B cell (primary cell): ENCODE measurements around the gene MTMR8.

Experiments used
- EZH2 ChIP-seq: IDR thresholded peaks from 2 replicates; pipeline ENCODE4 v1.6.1; 2012; ENCODE audit warnings: borderline replicate concordance, low read depth, mild to moderate bottlenecking, moderate library complexity, low read length; ENCODE audit not compliant: insufficient read depth, poor library complexity, severe bottlenecking
- TF ChIP-seq, protein P1 (sequence below): fragments of 200-600 bp; IDR thresholded peaks from one replicate; pipeline ENCODE4 v1.8.0; 2022; ENCODE audit warnings: antibody characterized with exemption, mild to moderate bottlenecking

DNA sequence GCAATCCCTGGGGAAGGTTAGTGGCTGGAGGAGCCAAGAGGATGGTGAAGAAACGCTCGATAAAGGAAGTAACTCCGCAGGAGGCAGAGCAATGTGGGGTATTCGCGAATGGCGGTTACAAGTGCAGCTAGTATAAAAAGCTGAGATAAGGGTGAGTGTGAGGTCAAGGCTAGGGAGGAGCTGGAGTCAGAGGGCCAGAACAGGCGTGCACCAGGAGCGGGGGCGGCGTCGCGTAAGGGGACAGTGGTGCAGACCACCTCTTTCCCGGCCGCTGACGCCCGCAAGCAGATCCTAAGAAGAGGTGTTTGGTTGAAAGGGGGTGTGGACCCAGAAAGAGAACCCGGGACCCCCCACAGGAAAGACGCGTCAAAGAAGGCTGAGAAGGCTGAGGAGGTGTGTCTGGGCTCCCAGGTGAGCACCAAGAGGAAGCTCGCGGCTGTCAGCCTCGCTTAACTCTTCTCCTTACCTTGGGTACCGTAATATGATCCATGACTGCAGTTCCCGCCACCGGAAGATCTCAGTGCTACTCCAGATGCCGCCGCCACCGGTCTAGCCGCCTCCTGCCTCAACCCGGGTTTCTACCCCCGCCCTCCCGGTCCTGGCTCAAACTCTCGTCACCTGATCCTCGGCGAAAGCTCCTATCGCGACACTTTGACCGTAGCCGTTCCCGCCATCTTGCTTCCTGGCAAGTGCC lies at the start of gene MTMR8:
- TF ChIP-seq, protein P1, sequence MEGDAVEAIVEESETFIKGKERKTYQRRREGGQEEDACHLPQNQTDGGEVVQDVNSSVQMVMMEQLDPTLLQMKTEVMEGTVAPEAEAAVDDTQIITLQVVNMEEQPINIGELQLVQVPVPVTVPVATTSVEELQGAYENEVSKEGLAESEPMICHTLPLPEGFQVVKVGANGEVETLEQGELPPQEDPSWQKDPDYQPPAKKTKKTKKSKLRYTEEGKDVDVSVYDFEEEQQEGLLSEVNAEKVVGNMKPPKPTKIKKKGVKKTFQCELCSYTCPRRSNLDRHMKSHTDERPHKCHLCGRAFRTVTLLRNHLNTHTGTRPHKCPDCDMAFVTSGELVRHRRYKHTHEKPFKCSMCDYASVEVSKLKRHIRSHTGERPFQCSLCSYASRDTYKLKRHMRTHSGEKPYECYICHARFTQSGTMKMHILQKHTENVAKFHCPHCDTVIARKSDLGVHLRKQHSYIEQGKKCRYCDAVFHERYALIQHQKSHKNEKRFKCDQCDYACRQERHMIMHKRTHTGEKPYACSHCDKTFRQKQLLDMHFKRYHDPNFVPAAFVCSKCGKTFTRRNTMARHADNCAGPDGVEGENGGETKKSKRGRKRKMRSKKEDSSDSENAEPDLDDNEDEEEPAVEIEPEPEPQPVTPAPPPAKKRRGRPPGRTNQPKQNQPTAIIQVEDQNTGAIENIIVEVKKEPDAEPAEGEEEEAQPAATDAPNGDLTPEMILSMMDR: no peak
- TF ChIP-seq EZH2: no peak
